ENCODE results near the gene BPIFB4.
A peak's percentile ranks its signal among the peaks of the same experiment; 100 is the strongest.
"Not testable (repeated sequence)": the region's sequence is repeated elsewhere in the genome, so short reads cannot be mapped to it uniquely, and the experiment has no call there.

BPIFB4 gene

DNA sequence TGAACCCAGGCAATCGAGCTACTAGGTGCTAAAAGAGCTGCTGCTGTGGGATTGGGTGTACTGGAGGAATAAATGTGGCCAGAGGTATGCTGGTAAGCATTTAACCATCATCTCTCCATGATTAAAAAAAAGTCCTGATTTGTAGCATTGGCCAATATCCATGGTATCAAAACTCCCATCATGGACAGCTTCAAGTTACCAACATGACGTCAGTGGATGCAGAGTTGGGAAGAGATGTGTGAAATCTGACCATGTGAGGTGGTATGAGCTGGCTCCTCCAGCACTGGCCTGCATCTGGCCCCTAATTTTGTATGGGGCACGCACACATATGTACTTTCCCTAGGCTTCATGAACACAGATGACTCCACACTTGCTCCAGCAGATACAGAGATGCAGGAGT is 11.7 kb downstream of the BPIFB4 start:
- DNase-seq (ENCODE audit: low spot score), result no peak

DNA sequence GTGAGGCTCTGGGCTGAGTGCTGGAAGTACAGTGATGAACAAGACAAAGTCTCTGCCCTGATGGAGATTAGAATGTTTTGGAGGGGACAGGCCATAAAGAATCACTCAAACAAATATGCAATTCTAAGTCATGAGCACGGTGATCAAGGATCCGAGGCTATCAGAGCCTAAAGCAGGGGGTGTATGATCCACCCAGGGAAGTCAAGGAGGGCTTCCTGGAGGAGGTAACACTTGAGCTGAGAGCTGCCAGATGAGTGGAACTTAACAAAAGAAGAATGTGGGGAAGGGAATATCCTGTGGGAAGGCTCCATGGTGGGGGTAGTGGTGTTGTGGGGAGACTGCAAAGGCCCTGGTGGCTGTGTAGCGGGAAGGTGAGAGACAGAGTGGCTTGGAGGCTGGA is 12.2 kb downstream of the BPIFB4 start:
- DNase-seq (ENCODE audit: low spot score), result no peak

DNA sequence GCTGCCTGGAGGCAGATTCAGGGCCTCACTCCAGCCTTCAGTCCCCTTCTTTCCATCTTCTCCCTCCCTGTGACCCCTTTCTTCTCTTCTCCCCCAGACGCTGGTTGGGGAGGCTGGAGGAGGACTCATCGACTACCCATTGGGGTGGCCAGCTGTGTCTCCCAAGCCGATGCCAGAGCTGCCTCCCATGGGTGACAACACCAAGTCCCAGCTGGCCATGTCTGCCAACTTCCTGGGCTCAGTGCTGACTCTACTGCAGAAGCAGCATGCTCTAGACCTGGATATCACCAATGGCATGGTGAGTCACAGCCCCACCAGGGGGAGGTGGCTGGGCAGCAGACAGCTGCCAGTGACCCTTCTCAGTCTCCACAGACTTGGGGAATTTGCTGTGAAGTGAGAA is 12.9 kb downstream of the BPIFB4 start:
- DNase-seq (ENCODE audit: low spot score), result no peak

DNA sequence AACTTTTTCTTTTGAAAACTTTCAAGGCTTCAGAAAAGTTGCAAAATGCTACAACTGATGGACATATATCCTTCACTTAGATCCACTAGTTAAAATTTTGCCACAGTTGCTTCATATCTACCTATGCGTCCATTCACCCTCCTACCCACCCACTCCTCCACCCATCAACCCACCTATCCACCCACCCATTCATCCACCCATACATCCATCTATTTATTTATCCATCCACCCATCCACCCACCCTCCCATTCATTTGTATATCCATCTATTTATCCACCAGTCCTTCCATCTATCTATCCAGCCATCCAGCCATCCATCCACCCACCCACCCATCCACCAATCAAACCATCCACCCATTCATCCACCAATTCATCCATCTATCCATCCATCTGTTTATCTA is 13.6 kb downstream of the BPIFB4 start:
- DNase-seq (ENCODE audit: low spot score), result no peak

DNA sequence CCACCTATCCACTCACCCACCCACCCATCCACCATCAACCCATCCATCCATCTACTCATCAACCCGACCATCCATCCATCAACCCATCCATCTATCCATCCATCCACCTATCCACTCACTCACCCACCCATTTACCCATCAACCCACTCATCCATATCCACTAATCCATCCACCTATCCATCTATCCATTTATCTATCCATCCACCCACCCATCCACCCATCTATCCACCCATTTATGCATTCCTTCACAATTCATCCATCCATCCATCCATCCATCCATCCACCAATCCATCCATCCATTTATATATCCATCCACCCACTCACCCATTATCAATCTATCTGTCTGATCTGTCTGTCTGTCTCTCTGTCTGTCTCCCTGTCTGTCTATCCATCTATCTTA is 14.1 kb downstream of the BPIFB4 start:
- DNase-seq (ENCODE audit: low spot score), result no peak

DNA sequence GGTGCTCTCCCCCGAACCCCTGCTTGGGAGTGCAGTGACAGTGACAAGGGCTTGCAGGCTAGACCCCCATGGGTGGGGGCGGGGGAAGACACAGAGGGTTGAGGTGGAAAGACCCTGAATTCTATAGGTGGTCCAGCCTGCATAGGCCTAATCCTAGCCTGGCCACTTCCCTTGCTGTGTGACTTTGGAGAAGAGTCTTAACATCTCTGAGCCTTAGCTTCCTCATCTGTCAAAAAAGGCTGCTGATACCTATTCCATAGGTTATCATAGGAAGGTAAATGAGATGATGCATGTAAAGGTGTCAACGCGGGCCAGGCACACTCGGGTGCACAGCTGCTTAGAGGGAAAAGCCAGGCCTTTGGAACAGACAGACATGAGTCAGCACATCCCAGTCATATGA is 15.8 kb downstream of the BPIFB4 start:
- DNase-seq (ENCODE audit: low spot score), result no peak

DNA sequence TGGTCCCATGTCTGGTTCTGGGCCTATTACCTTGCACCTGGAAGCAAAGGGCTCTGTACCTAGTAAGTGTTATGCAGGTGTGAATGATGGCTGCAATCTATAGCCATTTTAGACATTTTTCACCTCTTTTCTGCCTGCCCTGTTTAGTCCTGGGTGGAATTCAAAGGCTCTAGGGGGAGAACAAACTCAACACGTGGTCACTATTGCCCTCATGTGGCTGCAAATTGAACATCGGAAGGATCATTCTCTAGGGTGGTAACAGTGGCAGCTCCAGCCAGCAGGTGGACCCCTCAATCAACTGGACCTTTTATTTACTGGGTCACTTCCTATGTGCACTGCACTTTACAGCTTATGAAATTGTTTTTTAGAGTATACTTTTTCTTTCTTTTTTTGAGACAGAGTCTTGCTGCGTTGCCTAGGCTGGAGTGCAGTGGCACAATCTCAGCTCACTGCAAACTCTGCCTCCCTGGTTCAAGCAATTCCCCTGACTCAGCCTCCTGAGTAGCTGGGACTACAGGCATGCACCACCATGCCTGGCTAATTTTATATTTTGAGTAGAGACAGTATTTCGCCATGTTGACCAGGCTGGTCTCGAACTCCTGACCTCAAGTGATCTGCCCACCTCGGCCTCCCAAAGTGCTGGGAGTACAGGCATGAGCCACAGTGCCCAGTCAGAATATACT is 16.6 kb downstream of the BPIFB4 start:
- DNase-seq (ENCODE audit: low spot score), result peak; percentile 88

DNA sequence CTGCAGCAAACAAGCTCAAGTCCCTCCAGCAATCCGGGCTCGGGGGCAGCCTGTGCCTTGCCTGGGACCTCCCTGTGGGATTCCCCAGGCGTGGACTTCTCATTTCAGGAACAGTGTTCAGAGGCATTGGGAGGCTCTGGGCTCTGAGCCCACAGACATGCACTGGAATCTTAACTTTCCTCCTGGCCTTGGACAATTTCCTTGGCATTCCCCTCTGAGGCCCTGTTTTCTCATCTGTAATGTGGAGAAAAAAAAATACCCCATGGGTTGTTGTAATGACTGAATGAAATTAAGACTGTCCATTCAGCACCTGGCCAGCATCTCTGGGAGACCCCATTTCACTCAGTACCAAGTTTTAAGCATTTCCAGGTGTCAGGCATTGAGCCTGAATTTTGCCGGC is 17.6 kb downstream of the BPIFB4 start:
- no peak for DNase-seq (ENCODE audit: low spot score)

DNA sequence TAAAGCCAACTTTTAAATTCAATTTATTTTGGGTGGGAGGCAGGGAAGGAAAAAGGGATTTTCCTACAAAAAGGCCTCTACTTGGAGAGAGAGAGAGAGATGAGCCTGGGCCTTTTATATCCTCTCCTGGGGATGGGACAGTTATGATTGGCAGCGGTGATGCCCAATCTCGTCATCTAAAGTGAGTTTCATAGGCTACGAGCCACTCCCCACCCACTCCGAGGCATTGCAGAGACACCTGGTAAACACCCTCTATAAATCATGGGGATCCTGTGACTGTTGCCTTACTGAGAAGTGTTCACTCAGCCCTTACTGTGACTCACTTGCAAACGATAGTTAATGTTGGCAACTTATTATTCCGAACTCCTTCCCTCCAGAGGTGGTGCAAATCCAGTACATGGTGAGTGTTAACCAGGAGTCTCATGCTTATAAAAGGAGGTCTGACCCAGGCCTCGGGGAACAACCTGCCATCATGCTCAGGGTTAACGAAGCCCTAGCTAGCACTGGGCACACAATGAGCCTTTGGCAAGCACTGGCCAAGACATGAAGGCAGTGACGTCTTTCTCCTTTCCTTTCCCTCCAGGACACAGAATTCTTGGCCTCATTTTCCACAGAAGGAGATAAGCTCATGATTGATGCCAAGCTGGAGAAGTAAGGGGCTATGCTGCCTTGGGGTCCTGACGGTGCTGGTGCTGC is 20.5 kb downstream of the BPIFB4 start:
- DNase-seq (ENCODE audit: low spot score), result no peak

DNA sequence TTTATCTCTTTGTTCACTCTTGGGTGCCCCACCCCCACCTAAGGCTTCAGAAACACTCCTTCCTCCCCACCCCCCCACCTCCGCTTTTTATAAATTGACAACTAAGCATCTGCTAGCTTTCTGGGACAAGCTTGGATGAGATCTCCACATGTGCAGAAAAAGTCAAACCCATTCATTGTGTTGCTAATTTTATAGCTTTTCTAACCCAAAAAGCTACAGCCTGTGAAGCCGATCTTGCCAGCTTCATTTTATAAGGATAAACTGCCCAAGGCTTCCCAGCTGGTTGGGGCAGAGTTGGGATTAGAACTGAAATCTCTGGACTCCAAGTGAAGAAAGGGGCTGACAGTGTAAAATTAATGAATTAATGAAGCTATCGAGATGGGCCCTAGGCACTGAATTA is 24.1 kb downstream of the BPIFB4 start:
- no peak for DNase-seq (ENCODE audit: low spot score)

DNA sequence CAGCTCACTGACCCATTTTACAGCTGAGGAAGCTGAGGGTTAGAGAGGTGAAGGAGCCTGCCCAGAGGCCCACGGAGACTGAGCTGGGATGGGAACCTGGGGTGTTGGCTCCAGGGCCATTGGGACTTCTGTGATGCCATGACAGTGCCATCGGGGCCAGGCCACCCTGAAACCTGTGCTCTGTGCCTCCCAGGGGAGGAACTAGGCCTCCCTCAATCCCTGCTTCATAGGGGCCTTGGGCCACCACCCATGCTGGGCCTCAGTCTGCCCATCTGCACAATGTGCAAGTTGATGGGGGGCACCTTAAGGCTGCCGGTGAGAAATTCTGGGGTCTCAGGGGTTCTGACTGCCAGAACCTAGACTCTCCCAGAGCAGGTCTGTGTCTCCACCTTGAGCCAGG is 24.9 kb downstream of the BPIFB4 start:
- no peak for DNase-seq (ENCODE audit: low spot score)

DNA sequence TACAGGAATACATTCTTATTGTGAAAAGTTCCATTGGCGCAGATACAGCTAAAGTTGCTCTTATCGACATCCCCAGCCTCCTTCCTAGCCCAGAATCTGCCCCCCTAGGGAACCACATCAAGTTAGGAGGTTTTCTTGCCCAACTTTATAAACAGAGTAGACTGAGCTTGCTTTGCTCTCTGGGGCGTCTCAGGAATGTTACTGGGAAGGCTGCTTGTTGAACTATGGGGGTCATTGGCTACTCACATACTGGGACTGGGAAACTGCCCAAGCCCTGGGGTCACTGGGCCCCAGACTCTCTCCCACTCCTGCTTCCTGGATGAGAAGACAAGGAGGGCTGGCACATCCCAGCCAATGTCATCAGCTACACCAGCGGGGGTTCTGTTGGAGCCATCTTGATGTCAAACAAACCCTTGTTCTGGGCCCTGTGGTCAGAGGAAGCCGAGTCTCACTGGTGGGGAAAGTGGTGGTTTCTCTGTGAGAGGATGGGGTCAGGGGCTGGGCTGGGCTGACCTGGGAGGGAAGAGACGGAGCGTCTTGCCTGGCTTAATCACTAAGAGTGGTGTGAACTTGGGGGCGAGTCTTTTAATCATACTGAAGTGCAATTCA is 26.0 kb downstream of the BPIFB4 start:
- DNase-seq (ENCODE audit: low spot score), result no peak

DNA sequence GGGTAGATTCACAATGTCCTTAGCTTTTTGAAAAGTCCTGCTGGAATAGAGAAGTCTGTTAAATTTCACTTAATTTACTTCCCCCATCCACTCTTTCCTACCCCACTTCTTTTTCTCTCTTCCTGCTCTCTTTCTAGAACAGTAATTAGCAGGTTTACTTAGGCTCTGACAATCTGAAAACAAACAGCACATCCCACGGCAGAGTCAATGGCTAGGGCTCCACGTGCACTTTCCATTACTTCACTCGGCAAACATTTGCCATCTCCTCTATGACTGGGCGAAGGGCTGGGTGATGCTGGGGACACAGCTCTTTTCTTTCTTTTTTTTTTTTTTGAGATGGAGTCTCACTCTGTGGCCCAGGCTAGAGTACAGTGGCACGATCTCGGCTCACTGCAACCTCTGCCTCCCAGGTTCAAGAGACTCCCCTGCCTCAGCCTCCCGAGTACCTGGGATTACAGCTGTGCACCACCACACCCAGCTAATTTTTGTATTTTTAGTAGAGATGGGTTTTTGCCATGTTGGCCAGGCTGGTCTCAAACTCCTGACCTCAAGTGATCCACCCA is 26.7 kb downstream of the BPIFB4 start:
- not testable (repeated sequence) for DNase-seq (ENCODE audit: low spot score)

DNA sequence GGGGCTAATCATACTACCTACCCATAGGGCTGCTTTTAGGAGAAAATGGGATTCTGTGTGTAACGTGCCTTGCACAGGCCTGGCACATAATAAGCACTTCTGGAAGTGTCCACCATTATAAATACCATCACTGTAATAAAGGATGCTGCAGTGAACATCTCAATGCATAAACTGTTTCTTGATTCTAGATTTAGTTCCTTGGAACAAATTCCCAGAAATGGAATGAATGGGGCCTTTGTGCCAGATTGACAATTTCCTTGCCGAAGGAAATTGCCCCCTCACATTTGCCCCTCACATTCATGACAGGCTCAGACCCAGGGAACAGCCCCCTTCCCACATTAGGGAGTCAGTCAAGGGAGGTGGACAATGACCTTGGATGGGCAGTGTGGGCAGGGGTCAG is 29.2 kb downstream of the BPIFB4 start:
- no peak for DNase-seq (ENCODE audit: low spot score)

DNA sequence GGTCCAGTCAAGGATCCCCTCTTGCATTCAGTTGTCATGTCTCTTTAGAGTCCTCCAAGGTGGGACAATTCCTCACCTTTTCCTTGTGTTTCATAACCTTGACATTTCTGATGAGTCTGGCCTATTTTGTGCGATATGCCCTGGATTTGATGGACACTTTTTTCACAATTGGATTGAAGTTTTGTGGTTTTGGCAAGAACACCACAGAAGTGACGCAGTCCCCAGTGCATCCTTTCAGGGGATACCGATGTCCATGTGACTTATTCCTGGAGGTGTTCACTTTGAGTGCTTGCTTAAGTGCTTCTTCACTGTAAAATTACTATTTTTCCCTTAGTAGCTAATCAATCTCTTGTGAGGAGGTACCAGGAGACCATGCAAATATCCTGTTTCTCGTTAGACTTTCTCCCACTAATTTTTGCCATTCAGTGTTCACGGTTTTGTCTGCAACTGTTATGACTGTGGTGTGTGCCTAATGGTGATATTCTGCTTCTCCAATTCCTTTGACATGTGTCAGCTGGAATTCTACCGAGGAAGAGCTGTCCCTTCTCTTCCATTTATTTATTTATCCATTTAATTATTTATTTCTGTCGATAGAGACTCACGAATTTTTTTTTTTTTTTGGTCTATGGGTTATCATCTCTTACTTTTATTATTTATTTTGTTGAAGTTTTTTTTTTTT is 30.8 kb downstream of the BPIFB4 start:
- DNase-seq (ENCODE audit: low spot score), result no peak

DNA sequence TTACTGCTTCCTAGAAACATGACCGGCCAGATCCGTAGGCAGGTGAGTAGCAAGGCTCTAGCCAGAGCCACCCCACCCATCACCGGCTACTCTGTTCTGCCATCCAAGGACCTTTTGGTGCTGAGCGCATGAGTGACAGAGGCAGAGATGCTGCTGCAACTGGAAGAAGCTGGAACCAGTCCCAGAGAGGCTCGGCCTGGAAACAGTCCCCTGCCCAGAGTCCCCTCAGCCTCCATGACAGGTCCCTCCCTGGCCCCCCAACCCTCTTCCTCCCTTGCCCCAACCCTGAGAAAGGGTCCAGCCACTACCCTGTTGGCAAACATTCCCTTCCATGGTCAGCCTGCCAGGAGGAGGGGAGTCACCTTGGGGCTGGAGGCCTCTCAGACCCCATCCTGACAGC is 31.9 kb downstream of the BPIFB4 start:
- no peak for DNase-seq (ENCODE audit: low spot score)

DNA sequence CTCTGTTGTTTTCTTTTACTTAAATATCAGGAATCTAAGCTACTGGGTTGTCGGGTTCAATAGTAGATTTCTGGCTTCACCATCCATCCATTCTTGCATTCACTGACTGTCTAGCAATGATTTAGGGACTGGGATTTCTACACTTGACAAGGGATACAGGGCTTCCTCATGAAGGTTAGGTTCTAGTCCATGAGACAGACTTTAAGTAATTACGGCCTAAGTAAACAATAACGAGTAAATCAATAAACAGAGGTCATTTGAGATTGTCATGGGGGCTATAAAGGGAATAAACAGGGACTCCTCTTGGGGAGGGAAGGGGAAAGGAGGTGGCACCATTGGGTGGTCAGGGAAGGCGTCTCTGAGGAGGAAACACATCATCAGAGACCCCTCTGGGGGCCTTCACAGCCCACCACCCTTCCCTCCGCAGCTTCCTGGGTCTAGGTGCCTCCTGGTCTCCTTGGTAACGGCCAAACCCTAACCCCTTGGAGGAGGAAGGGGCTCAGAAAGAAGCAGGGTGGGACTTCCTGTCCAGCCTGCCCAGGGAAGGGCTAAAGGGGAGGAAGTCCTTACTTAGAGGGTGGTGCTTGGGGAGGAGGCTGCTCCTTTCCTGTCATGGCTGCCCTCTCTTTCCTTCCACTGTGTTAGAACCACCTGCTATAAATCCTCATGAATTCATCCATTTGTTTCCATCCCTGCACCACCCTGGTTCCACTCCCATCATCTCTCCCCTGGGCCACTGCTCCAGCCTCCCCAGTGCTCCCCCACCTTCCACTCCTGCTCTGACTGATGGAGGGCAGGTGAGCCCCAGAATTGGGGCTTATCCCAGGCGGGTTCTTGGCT is 33.3 kb downstream of the BPIFB4 start:
- no peak for DNase-seq (ENCODE audit: low spot score)

DNA sequence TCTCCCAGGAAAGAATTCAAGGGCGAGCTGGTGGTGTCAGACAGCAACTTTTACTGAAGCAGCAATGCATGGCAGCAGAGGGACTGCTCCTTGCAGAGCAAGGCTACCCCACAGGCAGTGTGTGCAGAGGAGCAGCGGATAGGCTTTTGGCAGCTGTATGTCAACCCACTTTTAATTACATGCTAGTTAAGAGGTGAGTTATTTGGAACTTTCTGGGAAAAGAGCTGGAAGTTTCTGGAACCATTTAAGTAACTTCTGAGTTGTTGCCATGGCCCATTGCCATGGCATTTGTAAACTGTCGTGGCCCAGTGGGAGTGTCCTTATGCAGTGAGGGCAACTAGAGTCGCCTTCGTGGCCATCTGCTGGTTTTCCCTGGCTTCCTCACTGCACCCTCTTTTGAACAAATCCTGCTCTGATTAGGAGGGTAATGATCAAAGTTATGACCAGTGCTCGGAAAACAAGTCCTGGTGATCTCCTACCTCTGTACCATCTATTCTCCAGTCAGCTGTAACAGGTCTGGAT is 34.0 kb downstream of the BPIFB4 start:
- DNase-seq (ENCODE audit: low spot score), result no peak

DNA sequence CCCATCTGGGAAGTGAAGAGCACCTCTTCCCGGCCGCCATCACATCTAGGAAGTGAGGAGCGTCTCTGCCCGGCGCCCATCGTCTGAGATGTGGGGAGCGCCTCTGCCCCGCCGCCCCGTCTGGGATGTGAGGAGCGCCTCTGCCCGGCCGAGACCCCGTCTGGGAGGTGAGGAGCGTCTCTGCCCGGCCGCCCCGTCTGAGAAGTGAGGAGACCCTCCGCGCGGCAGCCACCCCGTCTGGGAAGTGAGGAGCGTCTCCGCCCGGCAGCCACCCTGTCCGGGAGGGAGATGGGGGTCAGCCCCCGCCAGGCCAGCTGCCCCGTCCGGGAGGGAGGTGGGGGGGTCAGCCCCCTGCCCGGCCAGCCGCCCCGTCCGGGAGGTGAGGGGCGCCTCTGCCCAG is 36.1 kb downstream of the BPIFB4 start:
- DNase-seq (ENCODE audit: low spot score), result not testable (repeated sequence)

DNA sequence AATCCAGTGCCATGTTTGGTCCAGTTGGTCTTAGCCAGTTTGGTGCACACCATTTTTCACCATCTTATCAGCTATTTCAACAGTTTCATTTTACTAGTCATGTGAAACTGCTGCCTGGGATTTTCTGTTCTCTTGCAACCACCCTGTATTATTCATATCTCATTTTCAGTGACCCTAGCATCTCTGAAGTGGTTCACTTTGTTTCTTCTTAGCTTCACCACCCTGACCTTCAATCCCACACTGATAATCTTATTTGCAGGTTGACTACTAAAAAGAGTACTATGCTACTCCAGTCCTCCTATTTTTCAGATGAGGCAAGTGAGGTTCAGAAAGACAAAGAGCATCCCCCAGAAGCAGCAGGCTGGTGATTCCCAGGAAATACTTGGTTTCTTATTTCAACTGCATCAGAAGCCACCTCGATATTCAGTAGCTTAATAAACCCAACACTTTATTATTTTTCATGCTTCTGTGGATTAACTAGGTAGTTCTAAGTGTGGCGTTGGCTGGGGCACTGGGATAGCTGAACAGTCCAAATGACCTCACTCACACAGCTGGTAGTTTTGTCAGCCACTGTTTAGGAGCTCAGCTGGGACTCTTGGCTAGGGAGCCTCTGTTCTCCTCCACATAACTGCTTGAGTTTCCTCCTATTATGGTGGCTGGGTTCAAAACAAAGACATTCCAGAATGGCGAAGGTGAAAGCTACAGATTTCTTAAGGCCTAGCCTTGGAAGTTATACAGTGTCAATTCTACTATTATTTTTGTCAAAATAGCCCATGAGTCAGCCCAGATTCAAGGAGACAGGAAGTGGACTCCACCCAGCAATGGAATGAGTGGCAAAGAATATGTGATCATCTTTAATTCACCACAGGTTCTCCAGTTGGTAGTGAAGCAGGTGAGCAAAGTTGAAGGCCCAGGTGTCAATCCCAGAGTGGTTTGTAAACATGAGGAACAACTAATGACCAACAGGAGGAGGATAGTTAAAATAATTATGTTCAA is 40.6 kb downstream of the BPIFB4 start:
- no peak for DNase-seq (ENCODE audit: low spot score)
